ENCODE data around the gene GLRX5.

GLRX5 gene

DNA sequence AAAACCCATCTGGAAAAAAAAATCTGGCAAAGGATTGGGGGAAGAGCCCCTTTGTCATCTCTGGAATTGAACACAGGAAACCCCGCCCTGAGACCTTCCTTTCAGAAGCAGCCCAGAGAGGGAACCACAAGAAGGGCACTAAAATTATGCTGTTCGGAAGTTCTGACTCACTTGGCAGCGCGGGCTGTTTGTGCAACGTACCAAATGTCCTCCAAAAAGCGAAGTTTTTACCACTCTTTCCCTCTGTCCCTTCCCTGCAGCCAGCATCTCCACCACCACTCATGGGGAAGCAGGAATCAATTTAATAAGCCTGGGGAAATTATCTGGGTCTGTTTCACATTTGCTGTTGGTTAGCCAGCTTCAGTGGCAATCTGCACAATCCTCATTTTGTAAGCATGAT, 15.2 kb upstream of the GLRX5 start:
- peak; percentile 78 for DNase-seq

DNA sequence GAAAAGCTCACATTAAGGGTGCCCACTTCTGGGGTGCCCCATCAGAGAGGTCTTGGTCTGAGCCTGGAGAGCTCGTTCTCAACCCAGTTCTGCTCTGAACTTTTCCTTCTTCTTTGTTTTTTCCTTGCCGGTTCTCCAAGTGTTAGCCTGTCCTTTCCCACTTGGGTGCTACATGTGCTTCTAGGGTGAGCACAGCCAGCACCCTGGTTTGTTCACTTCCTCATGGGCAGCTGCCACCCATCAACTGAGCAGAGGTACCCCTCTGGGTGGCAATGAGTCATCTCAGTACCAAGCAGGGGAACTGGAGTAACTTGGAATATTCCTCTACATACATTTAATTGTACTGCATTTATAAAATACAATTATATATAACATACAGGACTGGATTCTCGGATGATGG, 14.5 kb upstream of the GLRX5 start:
- DNase-seq, result peak; percentile 41

DNA sequence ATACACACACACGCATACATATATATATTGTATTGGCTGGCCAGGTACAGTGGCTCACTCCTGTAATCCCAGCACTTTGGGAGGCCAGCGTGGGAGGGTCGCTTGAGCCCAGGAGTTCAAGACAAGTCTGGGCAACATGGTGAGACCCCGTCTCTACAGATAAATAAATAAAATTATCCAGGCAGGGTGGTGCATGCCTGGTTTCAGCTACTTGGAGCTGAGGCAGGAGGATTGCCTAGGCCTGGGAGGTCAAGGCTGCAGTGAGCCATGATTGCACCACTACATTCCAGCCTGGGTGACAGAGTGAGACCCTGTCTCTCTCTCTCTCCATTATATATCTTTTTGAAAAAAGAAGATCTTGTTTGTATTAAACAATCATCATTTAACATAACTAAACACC, 13.8 kb upstream of the GLRX5 start:
- no peak for DNase-seq

DNA sequence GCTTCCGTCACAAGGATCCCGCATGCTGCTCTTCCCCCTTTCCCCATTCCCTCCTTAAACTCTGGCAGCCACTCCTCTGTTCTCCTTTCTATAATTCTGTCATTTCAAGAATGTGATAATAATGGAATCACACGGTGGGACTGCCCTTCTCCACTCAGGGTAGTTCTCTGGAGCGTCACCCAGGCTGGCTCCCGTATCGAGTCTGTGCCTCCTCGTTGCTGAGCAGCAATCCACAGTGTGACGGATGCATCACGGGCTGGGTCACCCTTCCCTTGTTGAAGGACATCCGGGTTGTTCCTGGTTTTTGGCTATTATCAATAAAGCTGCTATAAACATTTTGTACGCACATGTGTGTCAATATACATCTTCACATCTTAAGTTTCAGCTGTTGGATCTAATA, 12.7 kb upstream of the GLRX5 start:
- no peak for DNase-seq

DNA sequence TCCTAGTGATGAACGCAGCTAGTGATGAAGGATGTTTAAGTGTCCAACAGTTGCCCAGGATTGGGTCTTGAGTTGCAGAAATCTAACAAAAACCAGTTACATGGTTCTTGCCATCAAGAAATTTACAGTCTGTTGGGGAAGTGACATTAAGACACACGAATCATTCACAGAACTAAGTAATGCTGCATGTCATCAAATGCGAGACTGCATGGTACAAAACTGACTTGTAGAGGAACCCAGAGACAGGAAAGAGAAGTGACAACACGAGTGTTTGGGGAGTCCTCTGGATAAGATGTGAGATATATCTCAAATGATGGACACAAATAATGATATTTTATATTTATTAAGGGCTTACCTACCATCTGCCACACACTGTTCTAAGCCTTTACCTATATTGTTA, 12.3 kb upstream of the GLRX5 start:
- DNase-seq, result peak; percentile 11

DNA sequence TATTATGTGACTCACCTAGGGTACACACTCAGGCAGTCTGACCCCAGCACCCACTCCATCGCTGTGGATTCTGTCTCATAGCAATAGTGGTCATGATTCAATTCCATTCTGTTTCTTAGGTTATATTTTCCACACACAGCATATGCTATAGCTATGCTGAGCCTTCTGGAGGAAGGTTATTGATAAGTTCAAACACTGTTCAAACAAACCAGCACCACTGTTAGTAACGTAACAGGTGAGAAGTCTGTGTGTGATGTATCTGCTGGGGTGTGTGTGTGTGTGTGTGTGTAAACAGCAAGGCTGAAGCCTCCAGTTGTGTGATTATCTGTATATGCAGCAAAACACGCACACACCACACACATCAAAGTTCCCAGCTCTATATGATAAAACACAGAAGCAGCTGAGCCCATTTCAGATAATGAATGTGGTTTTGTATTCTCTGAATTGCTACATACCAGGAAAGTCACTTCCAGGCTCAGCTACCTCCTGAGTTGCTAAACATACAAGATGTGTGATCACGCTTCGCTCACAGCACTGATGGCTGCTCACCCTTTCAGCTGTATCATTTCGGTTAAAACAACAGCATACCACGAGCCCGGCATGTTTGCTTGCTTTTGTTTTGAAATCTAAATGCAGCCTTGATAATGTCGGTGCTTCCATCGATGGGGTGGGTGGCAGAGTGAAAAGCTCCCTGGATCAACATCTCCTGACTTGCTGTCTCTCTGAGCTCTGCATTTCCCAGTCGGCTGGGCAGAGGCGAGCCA, 11.6 kb upstream of the GLRX5 start:
- peak; percentile 70 for DNase-seq

DNA sequence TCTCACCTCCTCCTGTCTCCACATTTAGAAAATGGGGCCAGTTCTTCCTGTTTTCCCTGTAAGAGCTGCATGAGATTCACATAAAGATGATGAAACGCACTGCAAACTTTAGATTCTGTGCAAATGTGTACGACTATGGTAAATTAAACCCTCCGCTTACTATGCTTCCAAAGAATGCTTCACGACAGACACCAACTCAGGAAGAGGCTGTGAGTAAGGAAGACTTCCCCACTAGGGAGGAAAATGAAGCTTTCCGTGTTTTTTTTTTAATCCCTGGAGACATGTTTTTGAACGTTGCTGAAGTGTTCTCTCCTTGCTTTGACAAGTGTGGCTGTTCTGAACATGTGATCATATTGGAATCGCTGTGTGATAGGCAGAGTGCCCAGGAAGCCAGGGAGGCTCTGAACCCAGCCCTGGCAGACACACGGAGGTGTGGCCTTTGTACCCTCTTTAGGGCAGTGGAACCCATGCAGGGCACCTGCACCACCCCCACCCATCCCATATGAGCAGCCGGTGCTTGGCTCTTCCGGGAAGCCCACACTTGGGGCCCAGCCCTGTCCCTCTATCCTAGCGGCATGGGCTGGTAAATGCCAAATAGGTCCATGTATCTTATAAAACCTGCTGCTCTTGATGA, 10.9 kb upstream of the GLRX5 start:
- peak; percentile 45 for DNase-seq

DNA sequence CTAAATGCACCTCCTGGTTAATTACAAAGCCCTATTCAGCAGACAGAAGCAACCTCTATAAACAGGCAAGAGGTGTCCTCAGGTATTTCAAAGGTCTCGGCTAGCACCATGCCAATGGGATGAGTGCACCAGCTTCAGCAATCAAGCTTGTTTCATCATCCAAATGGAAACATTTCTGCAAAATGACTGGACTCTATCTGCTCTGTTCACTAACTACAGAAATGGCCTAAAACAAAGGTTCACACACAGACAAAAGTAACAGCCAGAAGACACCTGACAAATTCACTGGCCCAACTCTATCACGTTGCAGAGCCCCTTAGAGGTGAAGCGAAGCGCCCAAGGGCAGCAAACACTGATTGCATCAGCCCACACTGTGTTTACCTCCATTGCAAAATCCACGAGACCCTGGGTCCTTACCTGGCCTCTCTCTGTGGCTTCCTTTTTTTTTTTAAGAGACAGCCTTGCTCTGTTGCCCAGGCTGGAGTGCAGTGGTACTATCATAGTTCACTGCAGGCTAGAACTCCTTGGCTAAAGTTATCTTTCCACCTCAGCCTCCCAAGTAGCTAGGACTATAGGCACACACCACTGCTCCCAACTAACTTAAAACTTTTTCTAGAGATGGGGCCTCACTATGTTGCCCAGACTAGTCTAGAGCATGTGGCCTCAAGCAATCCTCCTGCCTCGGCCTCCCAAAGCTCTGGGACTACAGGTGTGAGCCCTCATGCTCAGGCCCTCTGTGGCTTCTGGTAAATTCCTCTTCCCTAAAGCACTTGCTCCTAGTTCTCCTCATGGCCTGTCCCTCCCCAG, 9.9 kb upstream of the GLRX5 start:
- DNase-seq, result peak; percentile 22

DNA sequence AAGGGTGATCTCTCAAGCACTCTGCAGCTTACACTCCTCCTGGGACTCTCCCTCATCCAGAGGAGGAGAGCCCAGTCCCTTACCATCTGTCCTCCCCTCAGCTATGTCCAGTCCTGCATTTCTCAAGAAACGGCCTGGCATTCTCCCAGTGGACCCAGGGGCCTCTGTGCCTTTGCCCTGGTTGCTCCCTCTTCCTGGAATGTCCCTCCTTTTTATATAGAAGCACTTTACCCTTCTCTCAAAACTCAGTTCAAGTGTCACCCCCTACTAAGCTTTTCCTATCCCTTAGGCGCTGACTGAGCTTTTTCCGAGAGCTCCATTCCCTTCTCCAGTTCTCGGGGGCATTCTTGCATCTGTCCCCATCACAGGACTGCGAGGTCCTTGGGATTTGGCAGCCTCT, 8.9 kb upstream of the GLRX5 start:
- peak; percentile 13 for DNase-seq

DNA sequence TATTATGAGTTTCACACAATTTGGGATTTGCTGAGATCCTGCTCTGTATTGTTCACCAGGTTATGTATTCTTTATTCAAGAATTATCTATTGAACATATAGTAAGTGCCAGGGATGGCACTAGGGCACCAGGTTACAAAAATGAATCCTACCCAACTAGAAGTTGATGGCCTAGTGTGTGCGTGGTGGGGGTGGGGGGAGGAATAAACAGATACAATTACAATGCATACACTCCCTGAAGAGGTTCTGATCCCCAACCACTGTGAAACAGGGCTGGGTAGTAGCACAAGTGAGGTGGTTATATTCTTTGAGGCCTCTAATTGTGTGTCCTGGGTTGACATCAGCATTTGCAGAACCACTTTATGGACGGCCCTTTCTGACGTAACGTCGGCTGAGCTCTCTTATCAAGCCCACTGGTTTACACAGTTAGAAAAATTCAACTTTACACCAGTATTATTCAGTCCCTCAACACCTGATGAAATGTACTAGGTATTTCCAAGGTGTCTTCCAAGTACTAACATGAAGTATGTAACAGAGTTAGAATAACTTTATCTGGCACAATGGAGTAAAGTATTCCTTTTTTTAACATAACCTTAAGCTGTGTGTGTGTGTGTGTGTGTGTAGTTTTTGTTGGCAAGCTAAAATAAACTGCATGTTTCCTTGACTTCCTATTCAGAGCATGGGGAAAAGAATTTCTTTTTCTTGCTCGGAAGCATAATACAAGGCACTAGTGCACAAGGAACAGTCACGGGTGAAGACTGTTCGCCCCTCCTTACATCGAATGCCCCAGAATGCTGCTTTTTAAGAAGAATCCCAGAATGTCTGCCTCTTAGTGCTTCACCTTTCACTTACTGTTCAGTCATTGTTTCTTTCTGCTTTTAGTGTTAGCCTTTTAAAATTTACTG, 8.1 kb upstream of the GLRX5 start:
- DNase-seq, result no peak

DNA sequence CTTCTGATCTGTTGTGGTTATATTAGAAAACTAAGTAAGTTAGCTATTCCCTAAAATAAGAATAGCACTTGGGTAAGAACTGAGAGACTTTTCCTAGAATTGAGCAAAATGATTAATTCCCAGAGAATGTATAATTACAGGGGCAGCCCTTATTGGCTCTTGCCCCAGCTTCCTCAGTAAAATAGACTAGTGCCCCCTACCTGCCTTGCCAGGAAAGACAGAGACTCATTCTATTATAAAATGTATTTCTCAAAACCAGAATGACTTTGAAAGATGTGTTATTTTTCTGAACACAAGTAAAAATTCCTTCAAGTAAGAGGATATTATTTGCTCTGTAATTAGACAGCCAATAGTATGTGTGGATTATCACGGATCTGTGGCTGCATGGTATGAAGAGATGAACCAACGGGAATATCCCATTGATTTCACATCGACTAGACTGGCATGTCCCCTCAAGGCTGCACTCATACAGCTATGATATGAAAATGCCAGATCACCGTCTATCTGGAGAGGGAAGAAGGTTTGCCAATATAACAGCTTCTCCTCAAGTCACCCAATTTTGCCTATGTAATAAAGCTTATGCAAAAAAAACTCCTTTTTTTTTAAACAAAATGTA, 7.4 kb upstream of the GLRX5 start:
- peak; percentile 71 for DNase-seq

DNA sequence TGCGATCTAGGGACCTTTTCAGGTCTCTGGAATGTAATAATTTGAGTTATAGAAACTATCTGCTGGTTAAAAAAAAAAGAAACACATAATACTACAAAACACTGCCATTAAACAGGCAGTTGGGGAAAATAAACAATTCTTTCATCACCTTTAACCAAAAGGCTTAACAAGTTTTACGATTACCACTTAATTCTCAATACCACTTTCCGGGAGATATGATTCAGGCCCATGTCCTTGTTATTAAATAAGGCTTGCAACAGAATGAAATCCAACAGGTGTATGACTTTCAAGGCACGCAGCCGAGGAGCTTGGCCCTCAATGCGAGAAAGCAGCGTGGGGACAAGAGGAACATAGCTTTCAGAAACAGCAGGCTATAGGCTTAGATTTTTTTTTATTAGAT, 5.6 kb upstream of the GLRX5 start:
- peak; percentile 18 for DNase-seq

DNA sequence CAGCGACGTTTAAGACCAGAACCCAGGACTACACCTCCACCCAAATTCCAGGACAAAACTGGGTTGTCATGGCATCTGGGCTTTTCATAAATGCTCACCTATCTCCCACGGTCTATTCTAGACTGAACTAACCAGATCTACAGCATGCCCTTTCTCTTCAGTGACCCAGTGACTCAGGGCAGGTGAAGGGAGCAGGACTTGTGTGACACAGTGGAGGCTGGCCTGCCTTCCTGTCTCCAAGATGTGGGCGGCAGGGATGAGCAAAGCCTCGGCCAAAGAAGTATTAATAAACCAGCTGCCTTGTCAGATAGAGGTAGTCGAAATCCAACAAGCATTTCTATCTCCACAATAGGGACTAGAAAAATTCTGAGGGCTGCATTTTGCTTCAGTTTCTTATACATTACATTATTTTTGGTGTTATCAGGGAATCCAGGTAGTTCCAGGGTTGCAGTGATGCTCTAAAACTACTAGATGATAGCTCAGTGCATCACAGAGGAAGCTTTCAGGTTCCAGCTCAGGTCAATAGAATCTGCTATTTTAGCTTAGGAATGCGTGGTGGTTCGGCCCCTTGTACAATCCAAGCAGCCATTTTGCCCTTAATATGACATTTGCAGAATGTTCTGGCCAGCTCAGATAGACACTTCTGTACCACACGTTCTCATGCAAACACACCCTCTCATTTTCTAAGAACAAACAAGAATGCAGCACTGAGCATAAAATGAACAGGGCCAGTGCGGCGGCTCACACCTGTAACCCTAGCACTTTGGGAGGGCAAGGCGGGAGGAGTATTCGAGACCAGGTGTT, 4.2 kb upstream of the GLRX5 start:
- peak; percentile 25 for DNase-seq

DNA sequence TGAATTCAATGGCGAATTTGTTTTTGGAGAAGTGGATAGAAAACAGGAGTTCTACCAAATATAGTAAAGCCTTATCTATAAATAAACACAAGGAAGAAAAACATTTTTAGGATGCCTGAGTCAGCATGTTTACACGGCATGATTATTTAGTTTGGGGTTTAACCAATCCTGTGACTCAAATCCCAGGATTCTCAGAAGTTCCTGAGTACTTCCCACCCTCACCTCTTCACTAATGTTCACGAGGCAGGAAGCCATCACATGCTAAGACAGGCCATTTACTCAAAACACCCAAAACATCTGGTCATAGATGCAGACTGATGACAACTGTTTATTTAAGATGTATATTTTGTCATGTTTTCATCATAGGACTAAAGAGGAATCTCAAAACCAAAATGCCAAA, 3.4 kb upstream of the GLRX5 start:
- DNase-seq, result peak; percentile 16

DNA sequence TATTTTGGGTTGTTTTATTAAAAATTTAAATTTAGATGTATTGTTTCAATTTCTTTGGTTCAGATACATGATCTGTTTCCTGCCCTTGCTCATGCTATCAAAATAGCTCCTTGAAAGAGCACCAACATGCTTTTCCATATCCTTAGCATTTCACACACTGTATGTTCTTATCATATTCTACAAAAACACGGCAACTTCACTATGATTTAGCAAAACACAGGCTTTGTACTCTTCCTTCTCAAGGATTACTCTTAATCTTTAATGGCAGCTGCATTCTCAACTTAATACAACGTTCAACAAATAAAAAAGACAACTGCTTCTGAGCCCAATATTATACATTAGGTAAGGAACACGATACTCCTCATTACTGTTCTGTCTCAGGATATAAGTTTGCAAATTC, 2.9 kb upstream of the GLRX5 start:
- DNase-seq, result no peak

DNA sequence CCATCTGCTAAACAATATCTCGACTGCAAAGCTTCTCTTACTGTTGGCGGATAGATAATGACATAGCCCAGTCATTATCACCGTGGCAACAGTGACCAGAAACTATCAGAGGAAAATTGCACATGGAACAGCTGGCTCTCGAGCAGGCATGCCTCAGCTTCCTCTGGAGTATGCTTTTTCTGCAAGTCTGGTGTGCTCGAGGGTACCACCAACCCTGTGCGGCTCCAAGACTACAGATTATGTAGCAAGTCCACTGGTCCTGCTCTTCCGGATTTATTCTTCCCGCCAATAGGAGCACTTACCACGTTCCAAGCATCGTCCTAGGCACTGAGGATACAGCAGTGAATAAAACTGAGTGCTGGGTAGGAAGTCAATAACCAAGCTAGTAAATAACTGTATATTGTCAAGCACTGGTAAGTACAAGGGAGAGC, 1.4 kb upstream of the GLRX5 start:
- peak; percentile 38 for DNase-seq

DNA sequence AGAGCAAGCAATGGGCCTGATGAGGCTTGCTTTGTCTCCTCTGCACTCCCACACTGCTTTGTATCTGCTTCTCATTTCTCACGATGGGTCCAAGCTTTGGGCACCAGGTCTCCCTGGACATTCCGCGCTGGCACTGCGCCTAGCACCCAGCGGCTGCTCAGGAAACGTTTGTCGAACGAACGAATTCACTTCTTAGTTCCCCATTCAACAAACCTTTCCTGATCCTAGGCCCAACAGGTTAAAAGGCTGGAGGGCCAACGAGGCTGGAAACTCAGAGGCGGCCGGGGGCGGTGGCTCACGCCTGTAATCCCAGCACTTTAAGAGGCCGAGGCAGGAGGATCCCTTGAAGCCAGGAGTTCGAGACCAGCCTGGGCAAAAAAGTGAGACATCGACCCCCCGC, 1.0 kb upstream of the GLRX5 start:
- DNase-seq, result peak; percentile 37

DNA sequence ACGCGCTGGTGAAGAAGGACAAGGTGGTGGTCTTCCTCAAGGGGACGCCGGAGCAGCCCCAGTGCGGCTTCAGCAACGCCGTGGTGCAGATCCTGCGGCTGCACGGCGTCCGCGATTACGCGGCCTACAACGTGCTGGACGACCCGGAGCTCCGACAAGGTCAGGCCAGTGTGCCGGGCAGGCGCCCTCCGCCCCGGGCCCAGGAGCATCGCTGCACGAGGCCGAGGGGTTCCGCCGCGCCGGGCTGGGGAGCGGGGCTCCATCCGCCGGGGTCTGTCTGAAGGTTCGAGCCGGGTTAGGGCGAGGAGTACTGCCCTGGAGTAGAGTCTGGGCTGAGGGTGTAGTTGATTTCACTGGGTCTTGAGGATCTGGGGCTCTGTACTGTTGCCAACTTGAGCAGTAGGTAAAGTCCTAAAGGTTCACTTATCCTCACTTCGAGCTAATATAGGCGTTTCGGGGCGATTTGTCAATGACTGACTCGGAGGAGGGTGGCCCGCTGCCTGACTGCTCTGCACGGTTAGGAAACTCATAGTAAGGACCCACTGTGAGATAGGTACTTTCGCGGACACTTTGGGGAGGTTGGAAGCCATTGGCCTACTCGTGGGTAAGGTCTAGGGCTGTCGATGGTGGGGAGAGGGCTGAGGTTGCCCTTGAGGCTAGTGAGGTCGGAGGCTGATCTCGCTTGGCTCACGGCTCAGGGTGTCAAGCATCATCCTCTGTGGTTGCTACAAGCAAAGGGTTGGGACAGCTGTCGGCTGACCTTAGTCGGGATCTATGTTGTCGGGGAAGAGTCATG, 574 bp downstream of the GLRX5 start:
- DNase-seq, result no peak

DNA sequence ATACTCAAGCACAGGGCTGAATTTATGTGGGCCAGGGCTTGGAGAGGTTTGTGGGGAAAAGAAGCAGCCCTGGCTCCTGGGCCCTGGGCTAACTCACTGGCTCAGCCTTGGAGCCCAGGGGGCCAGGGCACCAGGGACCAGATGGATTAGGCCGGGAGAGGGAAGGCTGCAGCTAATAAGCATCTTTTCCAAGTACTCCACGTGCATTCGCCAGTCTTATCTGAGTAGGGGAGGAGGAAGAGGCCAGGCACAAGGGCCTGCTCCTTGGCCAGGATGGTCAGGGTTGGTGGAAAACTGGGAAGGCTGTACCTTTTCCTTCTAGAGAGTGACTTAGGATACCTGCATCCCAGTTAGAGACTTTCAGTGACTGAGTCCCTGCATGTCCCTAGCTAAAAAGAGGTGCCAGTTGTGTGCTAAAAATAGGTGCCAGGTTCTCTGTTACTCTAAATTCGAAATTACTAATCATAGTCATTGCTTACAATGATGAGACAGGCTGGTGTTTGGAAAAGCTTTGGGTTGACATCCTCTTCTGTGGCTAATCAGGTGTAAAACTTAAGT, 1.3 kb downstream of the GLRX5 start:
- no peak for DNase-seq

DNA sequence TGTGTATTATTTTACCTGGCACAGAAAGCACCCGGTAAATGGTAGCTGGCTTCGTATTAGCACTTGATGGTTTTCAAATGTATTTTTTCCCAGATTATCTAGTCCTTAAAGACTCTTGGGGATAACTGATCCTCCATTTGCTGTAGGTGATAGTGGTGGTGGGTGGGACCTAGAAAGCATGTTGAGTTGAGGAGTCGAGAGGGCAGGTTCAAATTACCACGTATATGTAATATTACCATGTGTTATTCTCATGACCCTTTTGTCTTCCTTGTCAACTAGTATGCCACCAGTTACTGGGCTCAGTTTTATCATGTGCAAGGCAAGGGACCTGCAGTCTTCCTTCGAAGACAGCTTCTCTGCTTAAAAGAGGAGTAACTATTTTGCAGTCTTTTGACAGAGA, 1.8 kb downstream of the GLRX5 start:
- DNase-seq, result no peak
